GM18498 (cell line): ENCODE measurements around the gene AP1S1.

Source experiments
- ATAC-seq: cut with Tn5 transposase; IDR thresholded peaks from one replicate; pipeline ENCODE4 v1.9.1; 2021; ENCODE audit warnings: mild to moderate bottlenecking, moderate library complexity; ENCODE audit not compliant: unreplicated experiment

Gene AP1S1

DNA sequence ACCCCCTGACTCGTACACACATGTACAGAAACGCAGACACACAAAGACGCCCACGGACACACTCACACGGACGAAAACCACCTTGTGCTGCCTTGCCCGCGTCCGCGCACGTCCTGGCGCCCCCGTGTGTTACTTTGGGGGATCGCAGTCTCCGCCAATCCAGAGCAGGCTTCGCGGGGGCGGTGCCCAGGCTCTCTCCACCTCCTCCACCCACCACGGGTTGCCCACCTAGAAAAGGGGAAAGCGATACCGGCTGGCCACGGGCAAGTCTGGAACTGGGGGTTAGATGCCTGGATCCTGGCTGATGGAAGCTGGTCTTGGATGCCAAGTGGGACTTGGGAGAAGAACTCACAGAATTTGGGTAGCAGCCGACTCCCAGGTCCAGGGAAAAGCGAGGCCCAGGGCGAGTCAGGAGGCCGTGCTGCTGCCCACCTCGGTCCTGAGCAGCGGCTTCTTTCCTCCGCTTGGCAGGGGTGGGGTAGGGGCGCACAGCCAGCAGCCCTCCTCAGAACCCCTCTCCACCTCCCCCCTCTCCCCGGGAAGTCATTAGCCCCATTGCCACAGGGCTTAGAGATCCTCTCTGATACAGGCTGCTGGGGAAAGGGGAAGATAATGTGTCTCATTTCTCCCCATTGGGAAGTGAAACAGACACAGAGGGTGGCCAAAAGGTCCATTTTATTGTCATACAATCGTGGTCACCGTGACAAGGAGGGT, 15.7 kb downstream of the AP1S1 start:
- no peak for ATAC-seq

DNA sequence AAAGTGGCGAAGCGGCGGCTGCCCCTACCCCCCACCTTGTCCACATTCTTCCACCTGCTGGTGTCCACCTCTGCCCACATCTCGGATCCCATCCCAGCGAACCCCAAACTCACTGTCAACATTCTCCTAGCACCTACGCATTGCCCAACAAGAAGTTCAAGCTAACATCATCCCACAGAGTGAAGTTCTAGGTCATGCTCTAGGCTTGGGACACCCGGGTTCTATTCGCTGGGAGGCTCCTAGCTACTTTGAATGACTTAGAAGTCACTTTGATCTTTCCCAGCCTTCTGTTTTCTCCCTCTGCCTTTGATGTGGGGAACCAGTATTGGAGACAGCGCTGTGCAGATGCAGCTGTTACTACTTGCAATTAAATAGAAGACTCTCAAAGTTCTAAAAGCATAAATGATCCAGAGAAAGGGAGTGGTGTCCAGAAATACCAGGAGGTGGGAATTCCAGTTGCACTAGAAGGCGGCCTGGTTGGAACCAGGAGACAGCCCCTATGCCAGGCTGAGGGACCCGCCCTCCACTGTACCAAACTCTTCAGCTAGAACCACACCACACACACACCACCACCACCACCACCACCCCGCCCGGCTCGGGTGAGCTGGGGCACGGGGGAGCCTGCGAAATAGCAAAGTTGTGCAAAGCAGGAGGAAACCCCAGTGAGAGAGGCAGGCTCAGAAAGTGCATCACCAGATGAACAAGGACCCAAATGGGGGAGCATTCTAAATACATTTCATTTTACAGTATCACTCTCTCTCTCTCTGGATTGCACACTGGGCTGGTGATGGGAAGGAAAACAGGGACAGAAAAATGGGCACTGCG, 16.6 kb downstream of the AP1S1 start:
- no peak for ATAC-seq

DNA sequence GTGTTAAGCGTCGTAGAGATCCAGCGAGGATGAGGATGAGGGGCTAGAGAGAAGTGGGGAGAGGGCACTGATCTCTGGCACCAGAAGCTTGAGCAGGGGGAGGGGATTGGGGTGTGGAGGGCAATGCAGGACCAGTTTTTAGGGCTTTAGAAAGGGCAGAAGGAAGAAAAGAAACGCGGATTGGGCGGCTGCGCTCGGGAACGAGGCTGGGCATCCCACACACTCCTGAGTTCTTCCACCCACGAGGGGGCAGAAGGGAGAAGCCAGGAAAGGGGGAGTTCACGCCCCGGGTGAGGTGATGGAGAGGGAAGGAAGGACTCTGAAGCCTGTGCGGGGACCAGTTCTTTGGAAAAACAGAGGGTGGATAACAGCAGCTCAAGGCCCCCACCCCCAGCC, 17.2 kb downstream of the AP1S1 start:
- no peak for ATAC-seq

DNA sequence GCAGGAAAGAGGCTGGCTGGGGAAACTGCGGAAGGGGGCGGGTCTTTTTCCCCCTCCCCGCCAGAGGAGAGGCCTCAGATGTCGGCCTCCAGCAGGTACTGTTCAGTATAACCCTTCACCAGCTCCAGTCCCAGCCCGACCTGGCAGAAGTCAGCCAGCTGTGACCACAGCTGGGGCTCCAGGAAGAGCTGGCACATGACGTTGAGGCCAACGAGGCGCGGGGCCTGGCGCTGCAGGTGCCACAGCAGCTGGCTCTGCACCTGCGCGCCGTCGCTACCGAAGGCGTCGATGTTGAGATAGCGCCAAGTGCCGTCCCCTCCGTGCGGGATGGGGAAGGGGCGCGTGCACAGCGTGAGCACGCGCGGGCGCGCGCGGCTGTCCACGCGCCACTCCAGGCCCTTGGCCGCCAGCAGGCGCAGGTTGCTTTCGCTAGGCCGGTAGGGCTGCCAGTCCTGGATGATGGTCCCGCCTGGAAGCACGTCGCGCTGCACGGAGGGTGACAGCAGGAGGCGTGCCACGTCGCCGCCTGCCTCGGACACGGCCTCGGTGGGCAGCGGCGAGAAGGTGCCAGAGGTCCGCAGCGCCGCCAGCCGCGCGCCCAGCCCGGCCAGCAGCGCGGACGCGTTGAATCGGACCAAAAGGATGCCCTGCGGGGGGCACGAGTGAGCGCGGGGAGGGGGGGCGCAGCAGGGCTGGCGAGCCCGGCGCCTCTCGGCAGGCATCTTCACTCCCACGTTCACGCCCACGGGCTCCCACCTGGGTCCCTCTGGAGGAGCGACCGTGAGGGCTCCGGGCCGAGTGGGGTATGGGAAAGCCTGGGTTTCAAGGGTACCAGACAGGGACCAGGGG, 18.0 kb downstream of the AP1S1 start:
- ATAC-seq: no peak

DNA sequence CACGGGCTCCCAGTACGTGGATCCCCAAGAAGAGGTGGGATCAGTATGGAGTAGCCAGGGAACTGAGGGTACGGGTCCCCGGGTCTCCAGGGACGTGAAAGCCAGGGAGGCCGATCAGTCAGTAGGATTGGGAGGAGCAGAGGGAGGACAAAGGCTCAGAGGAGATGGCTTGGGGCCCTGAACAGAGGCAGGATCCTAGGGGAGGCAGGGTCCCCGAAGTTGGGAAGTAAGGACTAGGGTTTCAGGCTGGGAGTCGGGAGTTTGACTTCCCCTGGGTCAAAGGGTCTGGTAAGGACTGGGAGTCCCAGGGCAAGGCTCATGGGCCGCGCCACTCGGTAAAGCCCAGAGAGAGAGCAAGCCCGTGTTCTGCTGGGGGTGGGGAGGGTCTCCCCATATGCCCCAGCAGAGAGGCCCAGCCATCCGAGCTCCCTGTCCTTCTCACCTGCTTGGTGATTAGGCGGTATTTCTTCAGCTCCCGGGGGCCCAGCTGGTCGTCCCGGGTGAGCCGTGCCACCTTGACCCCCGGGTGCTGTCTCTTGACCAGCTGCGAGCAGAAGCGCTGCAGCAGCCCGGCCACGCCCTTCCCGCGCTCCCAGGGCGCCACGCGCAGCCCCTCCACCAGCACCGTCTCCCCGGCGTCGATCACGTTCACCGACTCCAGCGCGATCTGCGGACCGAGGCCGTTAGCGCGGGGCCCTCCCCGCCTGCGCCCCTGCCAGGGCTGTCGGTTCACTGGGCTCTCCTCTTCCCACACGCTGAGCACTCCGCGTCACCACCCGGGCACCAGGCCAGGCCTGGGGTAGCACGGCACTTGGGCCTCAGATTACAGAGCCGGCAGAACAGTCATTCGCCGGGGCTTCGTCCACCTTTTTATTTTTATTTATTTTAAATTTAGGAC, 18.8 kb downstream of the AP1S1 start:
- ATAC-seq: no peak

DNA sequence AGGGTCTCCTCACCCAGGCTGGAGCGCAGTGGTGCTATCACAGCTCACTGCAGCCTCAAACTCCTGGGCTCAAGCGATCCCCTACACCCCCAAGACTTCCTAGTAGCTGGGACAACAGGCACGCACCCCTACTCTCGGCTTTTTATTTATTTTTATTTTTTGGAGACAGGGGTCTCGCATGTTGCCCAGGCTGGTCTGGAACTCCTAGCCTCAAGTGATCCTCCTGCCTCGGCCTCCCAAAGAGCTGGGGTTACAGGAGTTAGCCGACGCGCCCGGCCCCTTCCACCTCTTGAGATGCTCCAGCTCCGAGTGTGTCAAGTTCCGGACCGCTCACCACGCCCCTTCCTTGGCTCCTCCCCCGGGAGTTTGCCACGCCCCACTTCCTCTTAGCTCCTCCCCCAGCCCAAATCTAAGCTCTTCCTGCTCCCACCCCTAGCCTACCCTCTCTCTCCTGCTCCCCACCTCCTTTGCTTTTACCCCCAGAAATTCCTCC, 19.5 kb downstream of the AP1S1 start:
- ATAC-seq: no peak

DNA sequence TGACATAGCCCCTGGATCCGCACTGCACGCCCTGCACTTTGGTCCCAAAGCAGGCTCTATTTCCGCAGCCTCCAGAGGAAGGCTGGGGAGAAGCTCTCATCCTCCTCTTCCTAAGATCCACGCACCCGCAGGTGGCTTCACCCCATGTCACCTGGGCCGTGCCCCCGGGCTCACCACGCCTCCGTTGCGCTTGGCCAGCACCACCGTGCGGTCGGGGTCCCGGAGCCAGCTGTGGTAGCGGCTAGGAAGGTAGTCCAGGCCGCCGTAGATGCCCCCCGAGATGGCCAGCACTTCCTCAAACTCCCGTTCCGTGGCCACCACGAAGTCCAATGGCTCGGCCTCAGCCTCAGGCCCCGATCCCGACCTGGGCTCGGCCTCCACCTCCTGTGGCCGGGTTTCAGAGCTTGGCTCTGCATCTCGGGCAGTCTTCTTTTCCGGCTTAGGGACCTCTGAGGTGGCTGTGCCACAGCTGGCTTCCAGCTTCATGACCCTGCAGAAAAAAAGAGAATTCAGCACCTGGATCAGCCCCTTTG, 20.1 kb downstream of the AP1S1 start:
- no peak for ATAC-seq

DNA sequence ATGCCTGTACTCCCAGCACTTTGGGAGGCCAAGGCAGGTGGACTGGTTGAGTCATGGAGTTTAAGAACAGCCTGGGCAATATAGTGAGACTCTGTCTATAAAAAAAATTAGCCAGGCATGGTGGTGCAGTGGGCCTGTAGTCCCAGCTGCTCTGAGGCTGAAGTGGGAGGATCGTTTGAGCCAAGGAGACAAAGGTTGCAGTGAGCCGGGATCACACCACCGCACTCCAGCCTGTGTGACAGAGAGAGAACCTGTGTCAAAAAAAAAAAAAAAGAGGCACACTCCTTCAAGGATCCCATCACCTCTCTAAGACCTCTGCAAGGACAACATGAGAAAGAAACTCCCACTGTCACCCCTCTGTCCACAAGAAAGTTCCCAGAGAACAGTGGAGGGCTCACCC, 21.4 kb downstream of the AP1S1 start:
- ATAC-seq: no peak

DNA sequence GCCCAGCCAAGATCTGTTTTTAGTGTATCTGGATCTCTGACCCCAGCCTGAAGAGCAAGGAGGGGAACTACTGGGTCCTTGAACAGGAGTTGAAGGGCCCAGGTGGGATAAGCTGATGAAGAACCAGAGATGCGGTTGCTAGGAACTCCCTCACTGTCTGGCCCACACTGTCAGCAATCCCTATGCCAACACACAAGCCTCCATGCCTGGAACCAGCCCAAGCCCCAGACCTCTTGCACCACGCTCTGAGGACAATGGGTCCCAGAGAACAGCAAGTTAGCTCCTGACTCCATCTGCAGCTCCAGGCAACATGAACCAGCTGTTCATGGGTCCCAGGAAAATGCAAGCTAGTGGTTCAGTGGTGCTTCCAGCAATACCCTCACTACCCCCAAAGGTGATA, 23.4 kb downstream of the AP1S1 start:
- no peak for ATAC-seq

DNA sequence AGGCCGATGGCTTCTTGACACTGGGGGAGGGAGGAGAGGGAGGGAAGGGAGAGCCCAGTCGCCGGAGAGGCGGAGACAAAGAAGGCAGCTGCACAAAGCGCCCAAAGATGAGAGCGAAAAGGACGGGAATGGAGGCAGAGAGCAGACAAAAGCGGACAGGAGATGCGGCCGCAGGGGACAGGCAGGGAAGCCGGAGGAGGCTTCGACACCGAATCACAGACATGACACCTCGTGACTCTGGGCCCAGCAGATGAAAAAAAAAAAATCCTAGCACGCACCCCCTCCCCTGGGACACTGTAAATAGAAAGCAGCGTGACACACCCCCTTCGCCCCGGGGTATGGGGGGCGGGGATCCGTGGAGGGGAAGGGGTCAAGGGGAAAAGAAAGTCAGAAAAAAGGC, 24.8 kb downstream of the AP1S1 start:
- ATAC-seq: no peak

DNA sequence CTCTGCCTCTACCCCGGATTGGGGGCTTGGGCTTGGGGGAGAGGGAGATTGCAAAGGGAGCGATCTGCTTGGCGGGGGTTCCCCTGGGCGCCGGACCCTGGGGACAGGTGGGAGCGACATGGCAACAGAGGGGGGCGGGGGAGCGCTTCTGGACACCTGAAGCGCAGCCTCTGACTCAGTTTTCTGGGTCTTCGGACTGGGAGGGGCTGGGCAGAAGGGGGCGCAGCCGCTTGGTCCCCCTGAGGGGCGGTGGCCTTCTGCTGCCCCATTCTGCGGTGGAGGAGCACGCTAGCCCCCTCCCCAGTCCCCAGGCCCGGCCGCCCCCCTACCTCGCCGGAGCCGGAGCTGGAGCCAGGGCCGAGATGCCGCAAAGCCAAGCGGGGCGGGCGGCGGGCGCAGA, 25.4 kb downstream of the AP1S1 start:
- no peak for ATAC-seq

DNA sequence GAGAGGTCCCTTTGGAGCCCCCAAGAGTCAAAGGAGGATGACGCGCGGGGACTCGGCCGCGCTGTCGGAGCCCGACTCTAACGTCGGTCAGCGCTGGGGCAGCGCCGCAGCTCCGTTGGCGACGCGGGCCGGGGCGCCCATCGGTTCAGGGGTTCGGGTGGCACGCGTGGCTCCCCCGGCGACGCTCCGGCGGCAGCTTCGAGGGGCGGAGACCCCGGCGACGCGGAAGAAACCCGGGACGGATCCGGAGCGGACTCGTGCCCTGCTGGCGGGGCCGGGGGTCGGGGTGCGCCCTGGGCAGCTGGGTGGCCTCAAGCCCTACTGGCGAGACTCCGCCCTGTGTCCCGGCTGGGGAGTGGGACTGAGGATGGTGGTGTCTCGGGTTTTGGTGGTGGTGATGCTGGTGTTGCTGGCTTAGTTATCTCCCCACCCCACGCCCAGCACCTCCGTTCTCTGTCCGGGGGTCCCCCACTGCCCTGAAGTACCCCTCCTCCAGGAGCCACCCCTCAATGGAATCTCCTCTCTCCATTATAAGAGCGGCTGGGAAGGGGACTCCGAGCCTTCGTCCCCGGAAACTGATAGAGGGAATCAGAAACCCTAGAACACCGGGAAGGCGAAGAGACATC, 26.0 kb downstream of the AP1S1 start, which contains the start of gene NAT16:
TSS of gene NAT16 (minus strand) at position 164 of the 626 bp plus-strand sequence. CDS start 5,486 bp downstream, outside the sequence.
- no peak for ATAC-seq

DNA sequence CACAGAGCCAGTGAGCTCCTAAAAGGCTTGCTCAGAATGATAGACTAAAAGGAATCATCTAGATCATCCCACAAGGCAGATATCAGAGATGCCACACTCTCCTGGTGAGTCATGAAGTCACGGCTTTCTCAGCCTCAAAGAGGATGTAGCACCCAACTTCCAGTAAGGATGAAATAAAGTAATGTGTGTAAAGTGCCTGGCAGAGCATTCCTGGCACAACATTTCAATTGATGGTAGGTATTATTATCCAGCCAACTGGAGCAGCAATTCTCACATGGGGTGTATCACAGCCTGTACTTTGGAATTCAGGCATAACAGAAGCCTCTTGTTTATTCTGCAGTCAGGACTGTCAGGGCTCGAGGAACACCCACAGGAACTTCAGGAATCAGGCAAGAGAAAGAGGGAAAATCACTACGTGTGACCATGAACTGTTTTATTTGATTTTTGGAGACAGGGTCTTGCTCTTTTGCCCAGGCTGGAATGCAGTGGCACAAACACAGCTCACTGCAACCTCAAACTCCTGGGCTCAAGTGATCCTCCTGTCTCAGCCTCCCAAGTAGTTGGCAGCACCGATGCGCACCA, 31.1 kb downstream of the AP1S1 start:
- ATAC-seq: no peak

DNA sequence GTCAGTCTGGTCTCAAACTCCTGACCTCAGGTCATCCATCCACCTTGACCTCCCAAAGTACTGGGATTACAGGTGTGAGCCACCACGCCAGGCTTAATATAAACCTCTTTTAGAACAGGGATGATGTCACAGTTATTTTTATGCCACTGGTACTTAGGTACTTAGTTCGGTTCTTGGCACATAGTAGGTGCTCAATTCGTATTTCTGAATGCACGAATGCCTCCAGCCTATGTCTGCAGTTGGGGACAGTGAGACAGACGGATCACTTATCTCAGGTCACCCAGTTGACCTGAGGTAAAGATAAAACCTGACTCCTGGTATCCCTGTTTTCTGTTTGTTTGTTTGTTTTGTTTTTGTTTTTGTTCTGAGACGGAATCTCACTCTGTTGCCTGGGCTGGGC, 31.9 kb downstream of the AP1S1 start:
- no peak for ATAC-seq

DNA sequence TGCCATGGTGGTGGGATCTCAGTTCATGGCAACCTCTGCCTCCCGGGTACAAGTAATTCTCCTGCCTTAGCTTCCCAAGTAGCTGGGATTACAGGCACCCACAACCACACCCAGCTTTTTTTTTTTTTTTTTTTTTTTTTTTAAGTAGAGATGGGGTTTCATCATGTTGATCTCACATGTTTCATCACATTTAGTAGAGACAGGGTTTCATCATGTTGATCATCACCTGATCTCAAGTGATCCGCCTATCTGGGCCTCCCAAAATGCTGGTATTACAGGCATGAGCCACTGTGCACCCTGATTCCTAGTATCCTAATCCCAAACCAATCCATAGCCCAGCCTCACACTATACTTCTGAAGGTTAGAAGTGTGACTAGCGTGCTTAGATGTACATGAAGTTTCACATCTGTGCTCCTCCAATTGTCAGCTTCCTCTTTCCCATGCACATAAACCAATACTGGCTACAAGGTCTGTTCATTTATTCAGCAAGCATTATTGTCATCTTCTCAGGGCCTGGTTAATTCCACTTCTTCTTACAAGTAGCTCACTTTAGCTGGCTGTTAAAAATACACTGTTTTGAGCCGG, 32.7 kb downstream of the AP1S1 start:
- no peak for ATAC-seq

DNA sequence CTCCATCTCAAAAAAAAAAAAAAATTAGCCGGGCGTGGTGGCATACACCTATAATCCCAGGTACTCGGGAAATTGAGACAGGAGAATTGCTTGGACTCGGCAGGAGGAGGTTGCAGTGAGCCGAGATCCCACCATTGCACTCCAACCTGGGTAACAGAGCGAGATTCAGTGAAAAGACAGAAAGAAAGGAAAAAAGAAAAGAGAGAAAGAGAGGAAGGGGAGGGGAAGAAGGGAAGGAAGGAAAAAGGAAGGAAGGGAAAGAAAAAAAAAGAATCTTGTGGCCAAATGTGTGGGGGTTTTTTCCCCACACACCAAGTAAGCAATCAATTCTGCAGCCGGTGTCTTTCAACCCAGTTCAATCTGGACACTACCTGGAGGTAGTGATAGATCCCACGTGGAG, 34.8 kb downstream of the AP1S1 start:
- no peak for ATAC-seq

DNA sequence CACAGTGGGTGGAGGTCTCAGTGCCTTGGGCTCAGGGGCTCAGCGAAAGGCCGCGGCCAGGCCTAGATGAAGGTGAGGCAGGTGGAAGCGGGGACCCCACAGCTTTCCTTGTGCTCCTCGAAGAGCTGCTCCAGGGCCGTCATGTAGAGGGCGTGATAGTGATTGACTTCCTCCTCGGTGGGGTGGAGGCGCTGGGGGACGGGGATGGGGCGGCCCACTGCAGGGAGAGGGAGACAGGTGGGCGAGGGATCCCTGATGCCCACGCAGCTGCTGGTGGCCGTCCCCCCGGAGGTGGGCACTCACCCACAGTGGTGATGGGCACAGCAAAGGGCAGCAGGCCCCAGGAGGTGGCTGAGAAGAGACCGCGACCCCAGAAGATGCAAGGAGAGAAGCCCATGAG, 41.6 kb downstream of the AP1S1 start:
- no peak for ATAC-seq

DNA sequence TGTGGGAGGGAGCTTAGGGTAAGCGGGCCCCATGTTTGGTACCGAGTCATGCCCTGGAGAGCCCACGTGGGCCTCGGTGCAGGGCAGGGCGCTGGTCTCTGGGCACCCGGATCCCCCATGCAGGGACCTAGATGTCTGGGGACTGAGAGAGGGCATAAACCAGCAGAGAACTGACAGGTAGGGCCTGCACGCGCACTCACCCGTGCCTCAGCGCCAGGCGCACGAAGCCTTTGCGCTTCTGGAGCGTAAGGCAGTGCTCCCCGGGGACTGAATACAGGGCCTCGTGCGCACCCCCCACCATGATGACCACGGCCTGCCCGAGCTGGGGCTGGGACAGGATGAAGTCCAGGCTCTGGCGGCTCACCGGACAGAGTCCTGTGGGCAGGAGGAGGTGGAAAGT, 43.7 kb downstream of the AP1S1 start:
- no peak for ATAC-seq

DNA sequence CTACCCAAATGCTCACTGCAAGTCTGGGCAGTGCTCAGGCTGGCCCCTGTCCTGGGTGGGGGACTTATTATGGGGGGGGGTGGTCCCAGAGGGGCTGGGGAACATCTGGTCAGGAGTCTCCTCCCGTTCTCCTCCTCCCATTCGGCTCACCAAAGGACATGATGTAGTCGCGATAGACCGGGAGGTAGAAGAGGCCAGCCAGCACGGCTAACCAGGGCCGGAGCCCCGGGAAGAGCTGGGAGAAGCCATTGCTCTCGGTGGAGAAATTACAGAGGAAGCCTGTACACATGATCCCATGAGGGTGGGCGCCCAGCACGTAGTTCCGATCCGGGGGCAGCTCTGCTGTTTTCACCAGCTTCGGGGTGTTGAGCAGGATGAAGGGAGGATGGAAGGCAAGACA, 44.2 kb downstream of the AP1S1 start:
- ATAC-seq: no peak
